Germinal center (tissue), 1 donor: ENCODE measurements around the gene SULT1C2.

Source experiments
- DNase-seq: peaks from one replicate; pipeline ENCODE4 v3.0.0; 2012; ENCODE audit warnings: mixed read lengths, low spot score

Gene SULT1C2

GRCh38 chr2:108293850-108294249, 5.2 kb downstream of the SULT1C2 start:
- DNase-seq: no peak

GRCh38 chr2:108297436-108298141, 8.9 kb downstream of the SULT1C2 start:
- DNase-seq: no peak

GRCh38 chr2:108301558-108301957, 12.9 kb downstream of the SULT1C2 start:
- no peak for DNase-seq

GRCh38 chr2:108304975-108305374, 16.3 kb downstream of the SULT1C2 start:
- DNase-seq: no peak

- DNase-seq: no peak
Measured at GRCh38 chr2:108305901-108306300, 17.2 kb downstream of the SULT1C2 start.

GRCh38 chr2:108309903-108310302, 21.2 kb downstream of the SULT1C2 start:
- no peak for DNase-seq

- no peak for DNase-seq
Measured at GRCh38 chr2:108314586-108315296, 26.0 kb downstream of the SULT1C2 start.

GRCh38 chr2:108315444-108315934, 26.8 kb downstream of the SULT1C2 start:
- no peak for DNase-seq

- DNase-seq: no peak
Measured at GRCh38 chr2:108316033-108316432, 27.3 kb downstream of the SULT1C2 start.

GRCh38 chr2:108316461-108317258, 28.0 kb downstream of the SULT1C2 start:
- DNase-seq: no peak

- no peak for DNase-seq
Measured at GRCh38 chr2:108320326-108320922, 31.7 kb downstream of the SULT1C2 start.

- no peak for DNase-seq
Measured at GRCh38 chr2:108323619-108324018, 34.9 kb downstream of the SULT1C2 start.

- no peak for DNase-seq
Measured at GRCh38 chr2:108324531-108325255, 36.0 kb downstream of the SULT1C2 start.

- no peak for DNase-seq
Measured at GRCh38 chr2:108325756-108326155, 37.1 kb downstream of the SULT1C2 start.

GRCh38 chr2:108329771-108330170, 41.1 kb downstream of the SULT1C2 start:
- no peak for DNase-seq

- DNase-seq: no peak
Measured at GRCh38 chr2:108330979-108331378, 42.3 kb downstream of the SULT1C2 start.

- no peak for DNase-seq
Measured at GRCh38 chr2:108345951-108346350, 57.3 kb downstream of the SULT1C2 start.

- no peak for DNase-seq
Measured at GRCh38 chr2:108346827-108347226, 58.1 kb downstream of the SULT1C2 start.

- no peak for DNase-seq
Measured at GRCh38 chr2:108347786-108348185, 59.1 kb downstream of the SULT1C2 start.

- no peak for DNase-seq
Measured at GRCh38 chr2:108348816-108349570, 60.3 kb downstream of the SULT1C2 start.

GRCh38 chr2:108349571-108349928, 60.9 kb downstream of the SULT1C2 start:
- DNase-seq: no peak
